Measurements from ENCODE around the gene LOXHD1. TPM values are rescaled to one million over a fixed set of nuclear protein-coding genes. Genes with fewer than 3 reads are reported as not detected.

Gene LOXHD1
- total RNA-seq, 1 donor from 2014 or later: not detected

- intact Hi-C loops (cut with micrococcal nuclease): loop anchor here (10.0 kb wide), 1 partner anchor 100 kb away; the partner anchor contains the start of gene LOXHD1
- Mint-ChIP-seq H3K4me1 (no peaks in the 10 kb centered on the region), H3K4me3 (no peak overlapping the region)
Measured at GRCh38 chr18:46554406-46555080, 102.5 kb downstream of the LOXHD1 start.

GRCh38 chr18:46550609-46551008 lies 106.4 kb downstream of the LOXHD1 start:
- no peak overlapping the region for H3K27ac Mint-ChIP-seq
- no peaks in the 10 kb centered on the region for H3K4me1 Mint-ChIP-seq
- H3K36me3 Mint-ChIP-seq (ENCODE audit: low read depth): no peaks in the 10 kb centered on the region
- intact Hi-C loops (cut with micrococcal nuclease): loop anchor here (10.0 kb wide), 1 partner anchor 104 kb away; the partner anchor contains the start of gene LOXHD1
- no peak for DNase-seq
- no peak overlapping the region for H3K4me3 Mint-ChIP-seq
- H3K27me3 Mint-ChIP-seq: peaks cover 5% of the 10 kb centered on the region
- H3K9me3 Mint-ChIP-seq: no peaks in the 10 kb centered on the region

More at GRCh38 chr18:46554406-46555080, 102.5 kb downstream of the LOXHD1 start:
- Mint-ChIP-seq H3K9me3 (no peaks in the 10 kb centered on the region), H3K27me3 (peaks cover 2% of the 10 kb centered on the region), H3K36me3 (ENCODE audit: low read depth) (no peaks in the 10 kb centered on the region), H3K27ac (no peak overlapping the region)
- no peak for DNase-seq

- H3K4me3 Mint-ChIP-seq: no peak overlapping the region
- no peak overlapping the region for H3K27ac Mint-ChIP-seq
- H3K36me3 Mint-ChIP-seq (ENCODE audit: low read depth): no peaks in the 10 kb centered on the region
- peaks cover 5% of the 10 kb centered on the region for H3K27me3 Mint-ChIP-seq
- DNase-seq: no peak
- H3K4me1 Mint-ChIP-seq: no peaks in the 10 kb centered on the region
- intact Hi-C loops (cut with micrococcal nuclease): no loop called here
- H3K9me3 Mint-ChIP-seq: no peaks in the 10 kb centered on the region
Measured at GRCh38 chr18:46547520-46547919, 109.5 kb downstream of the LOXHD1 start.

GRCh38 chr18:46546111-46546640 lies 110.8 kb downstream of the LOXHD1 start:
- intact Hi-C loops (cut with micrococcal nuclease): no loop called here
- H3K27me3 Mint-ChIP-seq: peaks cover 3% of the 10 kb centered on the region
- no peaks in the 10 kb centered on the region for H3K9me3 Mint-ChIP-seq
- peaks cover 2% of the 10 kb centered on the region for H3K4me1 Mint-ChIP-seq
- DNase-seq: no peak
- H3K27ac Mint-ChIP-seq: no peak overlapping the region
- no peaks in the 10 kb centered on the region for H3K36me3 Mint-ChIP-seq (ENCODE audit: low read depth)
- no peak overlapping the region for H3K4me3 Mint-ChIP-seq

GRCh38 chr18:46542545-46542944 lies 114.5 kb downstream of the LOXHD1 start:
- intact Hi-C loops (cut with micrococcal nuclease): no loop called here
- no peak for DNase-seq
- Mint-ChIP-seq H3K9me3 (no peaks in the 10 kb centered on the region), H3K27me3 (no peaks in the 10 kb centered on the region), H3K36me3 (ENCODE audit: low read depth) (no peaks in the 10 kb centered on the region), H3K4me1 (peaks cover 2% of the 10 kb centered on the region), H3K27ac (no peak overlapping the region), H3K4me3 (no peak overlapping the region)

- H3K27ac Mint-ChIP-seq: no peak overlapping the region
- intact Hi-C loops (cut with micrococcal nuclease): no loop called here
Measured at GRCh38 chr18:46541626-46542189, 115.3 kb downstream of the LOXHD1 start.

DNA sequence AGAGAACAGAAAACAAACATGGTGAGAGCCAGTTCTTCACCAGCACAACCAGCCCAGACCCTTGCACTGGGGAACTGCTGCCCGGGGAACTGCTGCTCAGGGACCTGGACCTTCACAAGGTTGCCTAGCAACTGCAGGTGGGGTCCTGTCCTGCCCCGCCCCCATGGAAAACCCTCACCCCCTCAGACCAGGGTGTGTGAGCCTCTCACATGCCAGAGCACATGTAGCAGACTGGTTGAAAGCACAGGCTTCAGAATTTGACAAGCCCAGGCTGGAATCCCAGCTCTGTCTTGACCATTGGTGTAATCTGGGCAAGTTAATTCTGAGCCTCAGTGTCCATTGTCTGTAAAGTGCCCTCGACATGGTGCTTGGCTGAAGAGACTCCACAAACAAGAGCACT lies 118.6 kb downstream of the LOXHD1 start:
- Mint-ChIP-seq H3K27ac (no peak overlapping the region), H3K9me3 (no peaks in the 10 kb centered on the region), H3K27me3 (no peaks in the 10 kb centered on the region), H3K36me3 (ENCODE audit: low read depth) (no peaks in the 10 kb centered on the region), H3K4me3 (no peak overlapping the region), H3K4me1 (peaks cover 2% of the 10 kb centered on the region)
- DNase-seq: no peak
- intact Hi-C loops (cut with micrococcal nuclease): no loop called here

More at GRCh38 chr18:46541626-46542189, 115.3 kb downstream of the LOXHD1 start:
- DNase-seq: no peak
- H3K36me3 Mint-ChIP-seq (ENCODE audit: low read depth): no peaks in the 10 kb centered on the region
- no peak overlapping the region for H3K4me3 Mint-ChIP-seq
- H3K27me3 Mint-ChIP-seq: no peaks in the 10 kb centered on the region
- peaks cover 2% of the 10 kb centered on the region for H3K4me1 Mint-ChIP-seq
- H3K9me3 Mint-ChIP-seq: no peaks in the 10 kb centered on the region

- intact Hi-C loops (cut with micrococcal nuclease): no loop called here
- no peak overlapping the region for H3K4me3 Mint-ChIP-seq
- no peaks in the 10 kb centered on the region for H3K27me3 Mint-ChIP-seq
- no peaks in the 10 kb centered on the region for H3K9me3 Mint-ChIP-seq
- no peak overlapping the region for H3K27ac Mint-ChIP-seq
- no peaks in the 10 kb centered on the region for H3K36me3 Mint-ChIP-seq (ENCODE audit: low read depth)
- no peaks in the 10 kb centered on the region for H3K4me1 Mint-ChIP-seq
- DNase-seq: no peak
Measured at GRCh38 chr18:46536215-46536874, 120.7 kb downstream of the LOXHD1 start.

DNA sequence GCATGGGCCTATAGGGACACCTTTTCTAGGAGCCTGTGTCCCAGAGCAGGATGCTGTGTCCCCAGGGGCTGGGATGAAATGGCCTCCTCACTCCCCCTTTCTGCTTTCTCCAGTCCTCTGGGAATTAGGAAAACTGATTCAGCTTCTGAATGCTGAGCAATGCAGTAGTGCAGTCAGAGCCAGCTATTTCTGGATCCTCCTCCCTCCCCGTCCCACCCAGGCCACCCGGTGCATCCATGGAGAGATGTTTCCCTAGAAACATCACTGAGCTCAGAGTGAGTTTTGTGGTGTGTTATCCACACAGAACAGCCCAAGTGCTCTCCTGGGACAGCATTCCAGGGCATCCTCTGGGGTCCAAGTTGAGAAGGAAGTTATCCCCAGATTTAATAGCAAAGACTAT lies 125.5 kb downstream of the LOXHD1 start:
- DNase-seq: no peak
- H3K27me3 Mint-ChIP-seq: peaks cover 4% of the 10 kb centered on the region
- no peaks in the 10 kb centered on the region for H3K36me3 Mint-ChIP-seq (ENCODE audit: low read depth)
- no peak overlapping the region for H3K4me3 Mint-ChIP-seq
- intact Hi-C loops (cut with micrococcal nuclease): no loop called here
- no peak overlapping the region for H3K27ac Mint-ChIP-seq
- no peaks in the 10 kb centered on the region for H3K4me1 Mint-ChIP-seq
- H3K9me3 Mint-ChIP-seq: no peaks in the 10 kb centered on the region

DNA sequence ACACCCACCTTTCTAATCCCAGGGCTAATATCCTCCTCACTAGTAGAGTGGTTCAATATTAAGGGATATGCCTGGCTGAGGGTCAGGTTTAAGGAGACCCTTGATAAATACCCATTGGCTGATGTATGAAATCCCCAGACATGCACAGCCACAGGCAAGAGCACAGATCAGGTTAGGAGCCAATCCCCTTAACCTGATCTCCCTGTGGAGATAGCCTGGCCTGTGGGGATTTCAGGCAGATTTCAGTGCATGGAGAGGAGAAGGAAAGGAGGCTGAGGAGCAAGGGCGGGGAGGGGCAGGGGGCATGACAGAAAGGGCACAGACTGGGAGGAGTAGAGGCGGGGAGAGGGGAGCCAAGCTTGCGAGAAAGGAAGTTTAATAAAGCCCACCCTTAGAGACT lies 129.0 kb downstream of the LOXHD1 start:
- intact Hi-C loops (cut with micrococcal nuclease): no loop called here
- Mint-ChIP-seq H3K27ac (no peak overlapping the region), H3K4me3 (no peak overlapping the region), H3K4me1 (no peaks in the 10 kb centered on the region), H3K36me3 (ENCODE audit: low read depth) (no peaks in the 10 kb centered on the region), H3K9me3 (no peaks in the 10 kb centered on the region), H3K27me3 (peaks cover 7% of the 10 kb centered on the region)
- DNase-seq: no peak

- DNase-seq: no peak
- no peaks in the 10 kb centered on the region for H3K9me3 Mint-ChIP-seq
- intact Hi-C loops (cut with micrococcal nuclease): no loop called here
- H3K27me3 Mint-ChIP-seq: peaks cover 5% of the 10 kb centered on the region
- no peaks in the 10 kb centered on the region for H3K4me1 Mint-ChIP-seq
- H3K36me3 Mint-ChIP-seq (ENCODE audit: low read depth): no peaks in the 10 kb centered on the region
- H3K27ac Mint-ChIP-seq: no peak overlapping the region
- no peak overlapping the region for H3K4me3 Mint-ChIP-seq
Measured at GRCh38 chr18:46519870-46520269, 137.2 kb downstream of the LOXHD1 start.

DNA sequence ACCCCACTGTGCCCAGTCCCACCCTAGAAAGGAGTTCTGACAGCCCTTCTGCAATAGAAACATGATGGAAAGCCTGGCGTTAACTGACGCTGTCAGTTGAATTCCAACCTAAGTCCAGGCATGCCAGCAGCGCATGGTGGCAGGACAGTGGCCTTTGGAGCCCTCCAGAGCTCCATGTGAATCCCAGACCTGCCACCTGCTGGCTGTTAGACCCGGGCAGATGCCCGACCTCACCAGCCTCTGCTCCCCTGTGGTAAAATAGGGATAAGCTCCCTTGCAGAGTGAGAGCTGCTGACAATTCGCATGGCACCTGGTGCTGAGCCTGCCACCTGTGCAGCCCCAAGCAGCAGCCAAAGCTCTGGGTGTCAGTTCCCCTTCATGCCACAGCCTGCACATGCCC lies 138.6 kb downstream of the LOXHD1 start:
- no peaks in the 10 kb centered on the region for H3K36me3 Mint-ChIP-seq (ENCODE audit: low read depth)
- no peak overlapping the region for H3K4me3 Mint-ChIP-seq
- H3K27ac Mint-ChIP-seq: no peak overlapping the region
- peaks cover 4% of the 10 kb centered on the region for H3K27me3 Mint-ChIP-seq
- H3K9me3 Mint-ChIP-seq: no peaks in the 10 kb centered on the region
- intact Hi-C loops (cut with micrococcal nuclease): no loop called here
- DNase-seq: no peak
- no peaks in the 10 kb centered on the region for H3K4me1 Mint-ChIP-seq

- intact Hi-C loops (cut with micrococcal nuclease): no loop called here
- no peaks in the 10 kb centered on the region for H3K9me3 Mint-ChIP-seq
- no peaks in the 10 kb centered on the region for H3K36me3 Mint-ChIP-seq (ENCODE audit: low read depth)
Measured at GRCh38 chr18:46516555-46516954, 140.5 kb downstream of the LOXHD1 start.

DNA sequence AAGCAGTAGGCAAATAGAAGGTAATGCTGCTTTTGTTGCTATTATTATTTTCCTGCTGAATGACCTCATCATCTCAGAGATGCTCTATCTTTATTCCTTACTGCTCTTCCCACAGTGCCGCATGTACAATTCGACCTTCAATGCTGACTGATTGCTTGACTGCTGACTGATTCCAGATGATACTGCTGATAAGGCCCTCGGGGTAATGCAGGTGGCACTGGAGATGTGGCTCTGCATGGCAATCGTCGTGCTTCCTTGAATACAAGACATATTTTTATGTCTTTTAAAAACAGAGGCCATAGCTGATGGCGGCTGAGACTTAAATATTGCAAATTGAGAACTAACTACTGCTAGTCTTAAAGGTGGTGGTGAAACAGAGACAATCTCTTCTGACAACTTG lies 146.6 kb downstream of the LOXHD1 start:
- Mint-ChIP-seq H3K36me3 (ENCODE audit: low read depth) (no peaks in the 10 kb centered on the region), H3K27me3 (peaks cover 4% of the 10 kb centered on the region), H3K4me3 (no peak overlapping the region), H3K4me1 (no peaks in the 10 kb centered on the region), H3K9me3 (no peaks in the 10 kb centered on the region), H3K27ac (no peak overlapping the region)
- intact Hi-C loops (cut with micrococcal nuclease): no loop called here
- DNase-seq: no peak

More at GRCh38 chr18:46516555-46516954, 140.5 kb downstream of the LOXHD1 start:
- Mint-ChIP-seq H3K4me3 (no peak overlapping the region), H3K4me1 (no peaks in the 10 kb centered on the region), H3K27ac (no peak overlapping the region), H3K27me3 (peaks cover 6% of the 10 kb centered on the region)
- DNase-seq: no peak
